Nephron (organoid): ENCODE measurements around the gene SDK2.

Experiments used
- H3K27ac Mint-ChIP-seq, 3 experiments: 2 replicates each; pipeline ENCODE4 v1.8.0; 2020; ENCODE audit warnings: mixed read lengths in 3 of 3, mild to moderate bottlenecking in 2 of 3, moderate library complexity in 1 of 3
- H3K27me3 Mint-ChIP-seq: 2 replicates; pipeline ENCODE4 v1.8.0; 2021; ENCODE audit warnings: low read depth, mild to moderate bottlenecking, moderate library complexity, mixed read lengths
- H3K36me3 Mint-ChIP-seq: 2 replicates; pipeline ENCODE4 v1.8.0; 2020; ENCODE audit warnings: low read depth, mixed read lengths
- H3K4me1 Mint-ChIP-seq: 2 replicates; pipeline ENCODE4 v1.8.0; 2020; ENCODE audit warnings: mixed read lengths
- H3K4me3 Mint-ChIP-seq, 3 experiments: 2 replicates each; pipeline ENCODE4 v1.8.0; 2020; ENCODE audit warnings: mild to moderate bottlenecking in 3 of 3, mixed read lengths in 3 of 3, moderate library complexity in 2 of 3
- H3K9me3 Mint-ChIP-seq: 2 replicates; pipeline ENCODE4 v1.8.0; 2020; ENCODE audit warnings: mixed read lengths
- TF ChIP-seq, protein P1 (sequence below), 3 experiments: fragments of 200-600 bp; sonication (generic); IDR thresholded peaks; one replicate each; pipeline ENCODE4 v1.5.0; 2021; ENCODE audit warnings: antibody characterized with exemption in 3 of 3; ENCODE audit not compliant: unreplicated experiment in 3 of 3

The SDK2 gene

DNA sequence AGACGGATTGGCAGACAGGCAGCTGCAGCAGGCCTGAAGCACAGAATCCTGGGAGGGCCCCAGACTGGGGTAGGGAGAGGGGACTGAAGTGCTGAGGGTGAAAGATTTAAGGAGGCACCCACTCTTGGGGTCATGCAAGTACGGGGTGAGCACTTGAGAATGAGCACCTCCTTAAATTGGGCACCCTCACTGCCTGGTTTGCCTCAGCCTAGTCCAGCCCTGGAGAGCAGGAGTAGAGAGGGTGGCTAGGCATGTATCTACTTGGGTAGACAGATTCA, 178.4 kb downstream of the SDK2 start:
- Mint-ChIP-seq H3K9me3 (no peaks in the 10 kb centered on the region), H3K4me3 (no peak overlapping the region), H3K36me3 (no peaks in the 10 kb centered on the region), H3K27ac (no peak overlapping the region), H3K27me3 (no peaks in the 10 kb centered on the region), H3K4me1 (peaks cover 23% of the 10 kb centered on the region)
- TF ChIP-seq, protein P1, sequence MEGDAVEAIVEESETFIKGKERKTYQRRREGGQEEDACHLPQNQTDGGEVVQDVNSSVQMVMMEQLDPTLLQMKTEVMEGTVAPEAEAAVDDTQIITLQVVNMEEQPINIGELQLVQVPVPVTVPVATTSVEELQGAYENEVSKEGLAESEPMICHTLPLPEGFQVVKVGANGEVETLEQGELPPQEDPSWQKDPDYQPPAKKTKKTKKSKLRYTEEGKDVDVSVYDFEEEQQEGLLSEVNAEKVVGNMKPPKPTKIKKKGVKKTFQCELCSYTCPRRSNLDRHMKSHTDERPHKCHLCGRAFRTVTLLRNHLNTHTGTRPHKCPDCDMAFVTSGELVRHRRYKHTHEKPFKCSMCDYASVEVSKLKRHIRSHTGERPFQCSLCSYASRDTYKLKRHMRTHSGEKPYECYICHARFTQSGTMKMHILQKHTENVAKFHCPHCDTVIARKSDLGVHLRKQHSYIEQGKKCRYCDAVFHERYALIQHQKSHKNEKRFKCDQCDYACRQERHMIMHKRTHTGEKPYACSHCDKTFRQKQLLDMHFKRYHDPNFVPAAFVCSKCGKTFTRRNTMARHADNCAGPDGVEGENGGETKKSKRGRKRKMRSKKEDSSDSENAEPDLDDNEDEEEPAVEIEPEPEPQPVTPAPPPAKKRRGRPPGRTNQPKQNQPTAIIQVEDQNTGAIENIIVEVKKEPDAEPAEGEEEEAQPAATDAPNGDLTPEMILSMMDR (IDR thresholded peaks at IDR 0.05; ENCODE audit: unreplicated experiment in 3 of 3): no peak

DNA sequence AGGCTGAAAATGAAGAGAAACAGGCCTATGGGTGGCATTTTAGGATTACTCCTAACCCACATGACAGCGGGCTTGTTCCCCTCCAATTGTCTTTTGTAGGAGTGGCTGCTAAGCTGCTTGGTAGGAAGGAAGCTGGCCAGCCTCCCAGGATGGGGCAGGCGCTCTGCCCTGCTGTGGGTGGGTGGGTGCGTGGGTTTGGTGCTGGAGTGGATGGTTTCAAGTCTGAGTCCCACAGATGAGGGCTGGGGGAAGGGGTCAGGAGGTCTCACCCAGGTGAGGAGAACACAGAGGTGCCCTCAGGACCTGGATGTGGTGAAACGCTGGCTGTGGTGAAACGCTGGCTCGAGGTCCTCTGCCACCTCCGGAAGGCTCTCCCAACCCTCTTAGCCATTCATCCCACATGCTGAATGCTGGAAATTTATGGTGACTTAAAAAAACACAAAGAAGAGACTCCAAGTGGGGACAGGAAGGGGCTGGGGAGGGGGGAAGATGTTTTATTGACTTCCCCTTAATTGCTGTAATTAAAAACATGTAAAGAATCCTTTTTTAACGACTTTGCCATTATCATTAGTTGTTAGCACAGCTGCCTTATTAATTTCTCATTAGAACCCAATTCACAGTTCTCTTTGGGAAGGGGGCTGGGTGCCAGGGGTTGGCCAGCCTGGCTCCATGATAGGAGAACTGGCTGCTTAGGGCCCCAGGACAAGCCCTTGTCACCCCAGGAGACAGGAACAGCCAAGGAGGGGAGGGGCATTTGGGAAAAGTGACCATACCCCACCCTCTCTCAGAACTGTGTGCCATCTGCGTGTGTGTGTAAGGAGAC, 178.9 kb downstream of the SDK2 start:
- Mint-ChIP-seq H3K4me3 (no peak overlapping the region), H3K9me3 (no peaks in the 10 kb centered on the region), H3K27ac (no peak overlapping the region), H3K4me1 (peaks cover 18% of the 10 kb centered on the region), H3K27me3 (no peaks in the 10 kb centered on the region), H3K36me3 (no peaks in the 10 kb centered on the region)
- TF ChIP-seq, protein P1 (IDR thresholded peaks at IDR 0.05; ENCODE audit: unreplicated experiment in 3 of 3): no peak

DNA sequence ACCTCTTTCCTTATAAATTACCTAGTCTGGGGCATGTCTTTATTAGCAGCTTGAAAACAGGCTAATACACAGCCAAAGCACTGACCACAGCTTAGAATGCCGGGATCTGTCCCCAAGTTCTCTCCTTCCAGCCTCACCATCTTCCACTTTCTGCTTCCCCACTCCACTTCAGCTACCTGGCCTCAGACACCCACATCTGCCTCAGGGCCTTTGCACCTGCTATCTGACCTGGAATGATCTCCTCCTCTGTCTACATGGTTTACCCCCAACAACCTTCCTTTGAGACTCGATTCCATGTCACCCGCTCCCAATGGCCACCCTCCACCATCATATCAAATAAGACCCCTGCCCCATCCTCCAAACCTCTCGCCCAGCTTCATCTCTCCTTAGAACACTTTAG, 179.8 kb downstream of the SDK2 start:
- no peak overlapping the region for H3K27ac Mint-ChIP-seq

DNA sequence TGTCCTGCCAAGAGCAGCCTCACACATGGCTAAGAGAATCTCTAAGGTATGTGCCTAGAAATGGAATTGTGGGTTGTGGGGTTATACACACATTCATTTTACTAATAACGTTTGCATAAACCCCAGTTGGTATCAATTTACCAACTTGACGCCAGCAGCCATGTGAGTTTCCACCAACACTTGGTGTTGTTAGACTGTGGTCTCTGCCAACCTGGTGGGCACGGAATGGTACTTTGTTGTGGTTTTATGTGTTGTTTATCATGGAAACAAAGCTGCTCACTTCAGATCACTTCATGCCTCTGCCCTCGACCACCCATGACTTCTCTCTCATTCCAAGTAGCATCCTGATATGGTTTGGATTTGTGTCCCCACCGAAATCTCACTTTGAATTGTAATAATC, 180.4 kb downstream of the SDK2 start:
- Mint-ChIP-seq H3K27me3 (peaks cover 5% of the 10 kb centered on the region), H3K4me3 (no peak overlapping the region), H3K36me3 (no peaks in the 10 kb centered on the region), H3K4me1 (peaks cover 14% of the 10 kb centered on the region), H3K27ac (no peak overlapping the region), H3K9me3 (no peaks in the 10 kb centered on the region)
- TF ChIP-seq, protein P1 (IDR thresholded peaks at IDR 0.05; ENCODE audit: unreplicated experiment in 3 of 3): no peak

More for the DNA sequence above, 179.8 kb downstream of the SDK2 start:
- Mint-ChIP-seq H3K36me3 (no peaks in the 10 kb centered on the region), H3K9me3 (no peaks in the 10 kb centered on the region), H3K27me3 (peaks cover under 1% of the 10 kb centered on the region), H3K4me3 (no peak overlapping the region), H3K4me1 (peaks cover 14% of the 10 kb centered on the region)
- TF ChIP-seq, protein P1 (IDR thresholded peaks at IDR 0.05; ENCODE audit: unreplicated experiment in 3 of 3): no peak

DNA sequence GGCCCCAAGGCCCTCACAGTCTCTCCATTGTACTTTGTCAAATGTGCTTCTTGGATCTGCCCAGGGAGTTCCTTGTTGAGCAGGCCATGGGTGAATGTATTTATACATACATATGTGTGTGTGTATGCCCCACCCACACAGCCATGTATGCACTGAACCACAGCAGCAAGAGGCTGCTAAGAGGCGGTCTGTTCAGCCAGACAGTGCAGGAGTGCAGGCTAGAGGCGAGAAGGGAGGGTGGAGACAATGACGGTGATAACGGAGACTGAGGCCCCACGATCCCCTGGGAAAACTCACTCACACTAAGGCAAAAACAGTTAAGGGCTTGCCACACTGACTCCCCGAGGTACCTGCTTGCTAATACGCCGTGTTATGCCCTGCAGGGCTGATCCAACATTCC, 181.4 kb downstream of the SDK2 start:
- Mint-ChIP-seq H3K4me3 (no peak overlapping the region), H3K36me3 (no peaks in the 10 kb centered on the region), H3K27me3 (peaks cover 5% of the 10 kb centered on the region), H3K4me1 (peaks cover 14% of the 10 kb centered on the region), H3K27ac (no peak overlapping the region), H3K9me3 (no peaks in the 10 kb centered on the region)
- TF ChIP-seq, protein P1 (IDR thresholded peaks at IDR 0.05; ENCODE audit: unreplicated experiment in 3 of 3): no peak

DNA sequence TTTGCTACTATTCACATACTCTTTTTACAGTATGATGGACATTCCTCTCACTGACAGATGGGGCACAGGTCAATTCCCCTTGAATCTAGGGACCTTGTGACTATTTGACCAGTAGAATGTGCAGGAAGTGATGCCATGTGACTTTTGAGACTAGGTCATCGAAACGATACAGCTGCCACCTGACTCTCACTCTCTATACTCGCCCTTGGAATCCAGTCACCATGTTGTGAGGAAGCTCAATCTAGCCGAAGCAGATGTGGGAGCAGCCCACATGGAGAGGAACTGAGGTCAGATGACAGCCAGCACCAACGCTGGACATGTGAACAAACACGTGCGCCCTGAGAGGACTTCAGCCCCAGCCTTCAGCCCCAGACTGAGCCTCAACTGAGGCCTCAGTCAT, 184.3 kb downstream of the SDK2 start:
- H3K4me3 Mint-ChIP-seq: no peak overlapping the region
- TF ChIP-seq, protein P1 (IDR thresholded peaks at IDR 0.05; ENCODE audit: unreplicated experiment in 3 of 3): no peak
- peaks cover 8% of the 10 kb centered on the region for H3K4me1 Mint-ChIP-seq
- peaks cover 1% of the 10 kb centered on the region for H3K36me3 Mint-ChIP-seq
- H3K27me3 Mint-ChIP-seq: peaks cover 5% of the 10 kb centered on the region
- H3K27ac Mint-ChIP-seq: no peak overlapping the region
- no peaks in the 10 kb centered on the region for H3K9me3 Mint-ChIP-seq
